ENCODE results near the gene ELP5. TPM values are rescaled to one million over a fixed set of nuclear protein-coding genes. Genes with fewer than 3 reads are reported as not detected.
A peak's percentile ranks its signal among the peaks of the same experiment; 100 is the strongest.

The ELP5 gene
- total RNA-seq, 1 donor from 2014 or later, result 24.9 TPM

GRCh38 chr17:7293816-7294613 lies 42.0 kb downstream of the ELP5 start:
- H3K4me1 ChIP-seq (ENCODE audit: insufficient read depth, low read length), result peaks cover 8% of the 10 kb centered on the region
- Mint-ChIP-seq H3K27me3 (ENCODE audit: low read depth, unreplicated experiment) (peaks cover 53% of the 10 kb centered on the region), H3K27ac (ENCODE audit: unreplicated experiment) (no peak overlapping the region), H3K36me3 (ENCODE audit: low read depth, unreplicated experiment) (no peaks in the 10 kb centered on the region), H3K9me3 (ENCODE audit: unreplicated experiment) (no peaks in the 10 kb centered on the region), H3K4me1 (ENCODE audit: low read depth, unreplicated experiment) (peaks cover 2% of the 10 kb centered on the region), H3K4me3 (ENCODE audit: unreplicated experiment) (no peak overlapping the region)
- no peak overlapping the region for H3K27ac ChIP-seq (ENCODE audit: low read depth, low read length)
- no peaks in the 10 kb centered on the region for H3K9me3 ChIP-seq (ENCODE audit: insufficient read depth, low read depth, low read length)
- H3K27me3 ChIP-seq (ENCODE audit: insufficient read depth, low read length), result peaks cover 39% of the 10 kb centered on the region
- H3K36me3 ChIP-seq (ENCODE audit: insufficient read depth, low read length), result no peaks in the 10 kb centered on the region
- H4K20me1 ChIP-seq (ENCODE audit: insufficient read depth, low read length), result no peaks in the 10 kb centered on the region
- peak overlapping the region; percentile 58 for H3K4me2 ChIP-seq (ENCODE audit: low read length)
- no peak for TF ChIP-seq CTCF (IDR thresholded peaks at IDR 0.05; ENCODE audit: insufficient read depth, low read depth, low read length)
- peak; percentile 93 for TF ChIP-seq EZH2 (IDR thresholded peaks at IDR 0.05; ENCODE audit: insufficient read depth, low read length)
- no peaks in the 10 kb centered on the region for H3K79me2 ChIP-seq (ENCODE audit: insufficient read depth, low read length)
- H3K9ac ChIP-seq (ENCODE audit: low read length), result no peak overlapping the region
- no peak overlapping the region for H2AFZ ChIP-seq (ENCODE audit: low read depth, low read length)
- FAIRE-seq (no peak), DNase-seq (ENCODE audit: low read depth) (no peak)
- no peak overlapping the region for H3K4me3 ChIP-seq (ENCODE audit: insufficient read depth, low read depth, low read length)

GRCh38 chr17:7294614-7295153 lies 42.7 kb downstream of the ELP5 start, which contains the start of gene YBX2:
YBX2 (minus strand) TSS chr17:7294639; CDS start chr17:7294500, 139 bp downstream.
- peaks cover 53% of the 10 kb centered on the region for H3K27me3 Mint-ChIP-seq (ENCODE audit: low read depth, unreplicated experiment)
- FAIRE-seq (no peak), DNase-seq (ENCODE audit: low read depth) (no peak)
- Histone ChIP-seq H3K4me2 (ENCODE audit: low read length) (peak within 1 kb of the TSS; percentile 58), H3K9me3 (ENCODE audit: insufficient read depth, low read depth, low read length) (no peaks in the 10 kb centered on the region), H3K4me1 (ENCODE audit: insufficient read depth, low read length) (peaks cover 8% of the 10 kb centered on the region), H3K36me3 (ENCODE audit: insufficient read depth, low read length) (no peaks in the 10 kb centered on the region), H3K4me3 (ENCODE audit: insufficient read depth, low read depth, low read length) (no peak within 1 kb of the TSS), H2AFZ (ENCODE audit: low read depth, low read length) (no peak within 1 kb of the TSS), H3K9ac (ENCODE audit: low read length) (no peak within 1 kb of the TSS), H3K27me3 (ENCODE audit: insufficient read depth, low read length) (peaks cover 39% of the 10 kb centered on the region), H3K27ac (ENCODE audit: low read depth, low read length) (no peak within 1 kb of the TSS), H3K79me2 (ENCODE audit: insufficient read depth, low read length) (no peaks in the 10 kb centered on the region), H4K20me1 (ENCODE audit: insufficient read depth, low read length) (no peaks in the 10 kb centered on the region)
- H3K4me1 Mint-ChIP-seq (ENCODE audit: low read depth, unreplicated experiment), result peaks cover 2% of the 10 kb centered on the region
- peak within 1 kb of the TSS; percentile 18 for H3K27ac Mint-ChIP-seq (ENCODE audit: unreplicated experiment)
- H3K9me3 Mint-ChIP-seq (ENCODE audit: unreplicated experiment), result no peaks in the 10 kb centered on the region
- H3K36me3 Mint-ChIP-seq (ENCODE audit: low read depth, unreplicated experiment), result no peaks in the 10 kb centered on the region
- H3K4me3 Mint-ChIP-seq (ENCODE audit: unreplicated experiment), result peak within 1 kb of the TSS; percentile 69
- peak; percentile 85 for TF ChIP-seq EZH2 (IDR thresholded peaks at IDR 0.05; ENCODE audit: insufficient read depth, low read length)
- no peak for TF ChIP-seq CTCF (IDR thresholded peaks at IDR 0.05; ENCODE audit: insufficient read depth, low read depth, low read length)
